Loucy (cell line): ENCODE measurements around the gene NBEAL2.

Experiments
- H2AFZ ChIP-seq: fragments of 200-600 bp; sonication (generic); 2 replicates; pipeline ENCODE4 v1.6.0; 2016; ENCODE audit warnings: antibody characterized with exemption, mild to moderate bottlenecking, low read length, moderate library complexity
- H3F3A ChIP-seq: fragments of 200-600 bp; 2 replicates; pipeline ENCODE4 v1.6.0; 2016; ENCODE audit warnings: antibody characterized with exemption, low read depth, mild to moderate bottlenecking
- H3K27me3 ChIP-seq: fragments of 200-600 bp; sonication (generic); 2 replicates; pipeline ENCODE4 v1.6.1; 2014; ENCODE audit warnings: low read length, mild to moderate bottlenecking; ENCODE audit not compliant: insufficient read depth, poor library complexity, severe bottlenecking
- H3K36me3 ChIP-seq: fragments of 200-600 bp; sonication (generic); 2 replicates; pipeline ENCODE4 v1.6.1; 2016; ENCODE audit warnings: low read length; ENCODE audit not compliant: insufficient read depth
- H3K4me1 ChIP-seq: fragments of 200-600 bp; sonication (generic); 2 replicates; pipeline ENCODE4 v1.5.1; 2014; ENCODE audit warnings: low read length, mild to moderate bottlenecking; ENCODE audit not compliant: insufficient read depth, poor library complexity, severe bottlenecking
- H3K4me2 ChIP-seq: fragments of 200-600 bp; sonication (generic); 2 replicates; pipeline ENCODE4 v1.6.0; 2014; ENCODE audit warnings: antibody characterized with exemption, low read length, low read depth, mild to moderate bottlenecking; ENCODE audit not compliant: poor library complexity, severe bottlenecking
- H3K4me3 ChIP-seq: fragments of 200-600 bp; sonication (generic); 2 replicates; pipeline ENCODE4 v1.5.1; 2014; ENCODE audit warnings: low read length, mild to moderate bottlenecking, mixed read lengths; ENCODE audit not compliant: poor library complexity, severe bottlenecking
- H3K79me2 ChIP-seq: fragments of 200-600 bp; sonication (generic); 2 replicates; pipeline ENCODE4 v1.6.1; 2014; ENCODE audit warnings: low read length; ENCODE audit not compliant: insufficient read depth
- H3K9ac ChIP-seq: fragments of 200-600 bp; sonication (generic); 2 replicates; pipeline ENCODE4 v1.6.0; 2014; ENCODE audit warnings: mild to moderate bottlenecking, low read depth, low read length, moderate library complexity; ENCODE audit not compliant: poor library complexity, severe bottlenecking
- H3K9me2 ChIP-seq: fragments of 200-600 bp; sonication (generic); replicated peaks from 2 replicates; pipeline ENCODE4 v1.6.1; 2016; ENCODE audit warnings: low read depth, low read length, mixed read lengths
- H3K9me3 ChIP-seq: fragments of 200-600 bp; sonication (generic); 2 replicates; pipeline ENCODE4 v1.6.1; 2014; ENCODE audit warnings: mild to moderate bottlenecking, antibody characterized with exemption, low read length, low read depth; ENCODE audit not compliant: insufficient read depth
- H4K20me1 ChIP-seq: fragments of 200-600 bp; sonication (generic); 2 replicates; pipeline ENCODE4 v1.6.0; 2014; ENCODE audit warnings: antibody characterized with exemption, low read length, mild to moderate bottlenecking; ENCODE audit not compliant: insufficient read depth, poor library complexity, severe bottlenecking
- CTCF ChIP-seq: fragments of 200-600 bp; sonication (generic); conservative IDR thresholded peaks from 2 replicates; pipeline ENCODE4 v1.5.1; 2014; ENCODE audit warnings: mild to moderate bottlenecking, antibody characterized with exemption, low read length
- EZH2phosphoT487 ChIP-seq: fragments of 200-600 bp; IDR thresholded peaks from 2 replicates; pipeline ENCODE4 v1.6.1; 2018; ENCODE audit warnings: antibody characterized with exemption, mild to moderate bottlenecking, moderate library complexity, borderline replicate concordance

The NBEAL2 gene

GRCh38 chr3:46988616-46989015, 9.2 kb downstream of the NBEAL2 start:
- Histone ChIP-seq H3F3A (no peaks in the 10 kb centered on the region), H2AFZ (no peak overlapping the region), H3K9ac (peak overlapping the region; percentile 73), H3K4me3 (peak overlapping the region; percentile 67), H3K9me2 (no peaks in the 10 kb centered on the region), H3K27me3 (no peaks in the 10 kb centered on the region), H3K4me1 (peaks cover 73% of the 10 kb centered on the region), H3K79me2 (peaks cover 83% of the 10 kb centered on the region), H4K20me1 (no peaks in the 10 kb centered on the region), H3K9me3 (no peaks in the 10 kb centered on the region), H3K4me2 (peak overlapping the region; percentile 93), H3K36me3 (peaks cover 5% of the 10 kb centered on the region; the same call in 1 of the 2 replicates)
- TF ChIP-seq CTCF (no peak), EZH2phosphoT487 (no peak)

- Histone ChIP-seq H4K20me1 (no peaks in the 10 kb centered on the region), H3K9me3 (no peaks in the 10 kb centered on the region), H3K9me2 (no peaks in the 10 kb centered on the region), H3F3A (no peaks in the 10 kb centered on the region), H3K79me2 (peaks cover 76% of the 10 kb centered on the region), H3K27me3 (no peaks in the 10 kb centered on the region), H2AFZ (no peak overlapping the region), H3K4me1 (peaks cover 72% of the 10 kb centered on the region), H3K9ac (peak overlapping the region; percentile 73), H3K36me3 (peaks cover 6% of the 10 kb centered on the region; the same call in 1 of the 2 replicates), H3K4me2 (peak overlapping the region; percentile 93), H3K4me3 (peak overlapping the region; percentile 67)
- no peak for TF ChIP-seq EZH2phosphoT487
Observed at GRCh38 chr3:46989146-46989810, 9.8 kb downstream of the NBEAL2 start.

GRCh38 chr3:46990573-46991374, 11.3 kb downstream of the NBEAL2 start:
- peak overlapping the region; percentile 11 for H3K4me2 ChIP-seq

More at GRCh38 chr3:46990573-46991374, 11.3 kb downstream of the NBEAL2 start:
- Histone ChIP-seq H3K36me3 (peaks cover 8% of the 10 kb centered on the region; the same call in 1 of the 2 replicates), H4K20me1 (no peaks in the 10 kb centered on the region), H3K27me3 (no peaks in the 10 kb centered on the region), H2AFZ (no peak overlapping the region), H3F3A (no peaks in the 10 kb centered on the region), H3K79me2 (peaks cover 61% of the 10 kb centered on the region), H3K9me2 (no peaks in the 10 kb centered on the region), H3K9me3 (no peaks in the 10 kb centered on the region), H3K4me1 (peaks cover 58% of the 10 kb centered on the region), H3K4me3 (no peak overlapping the region), H3K9ac (peak overlapping the region; percentile 73)
- TF ChIP-seq EZH2phosphoT487 (no peak), CTCF (no peak)
